NCI-H1436 treated with DMSO at 0.1 percent for 48 hours (cell line): ENCODE data around the gene HIVEP1.

Source experiments
- DNase-seq: peaks from one replicate; lab custom pipeline; 2025; lab: John Stamatoyannopoulos, UW

HIVEP1 gene

GRCh38 chr6:12012038-12012557 is at the start of gene HIVEP1:
Gene HIVEP1 (plus strand): TSS chr6:12012312. CDS start chr6:12015629, 3,317 bp downstream.
- DNase-seq, result no peak

- DNase-seq, result no peak
Measured at GRCh38 chr6:11963756-11964500, 48.2 kb upstream of the HIVEP1 start.

GRCh38 chr6:11964729-11965335 is 47.3 kb upstream of the HIVEP1 start:
- DNase-seq, result no peak

- no peak for DNase-seq
Measured at GRCh38 chr6:11965499-11965898, 46.6 kb upstream of the HIVEP1 start.

- no peak for DNase-seq
Measured at GRCh38 chr6:11968241-11968806, 43.8 kb upstream of the HIVEP1 start.

GRCh38 chr6:11969092-11969491 is 43.0 kb upstream of the HIVEP1 start:
- no peak for DNase-seq

- no peak for DNase-seq
Measured at GRCh38 chr6:11970114-11970513, 42.0 kb upstream of the HIVEP1 start.

- no peak for DNase-seq
Measured at GRCh38 chr6:11971154-11971553, 41.0 kb upstream of the HIVEP1 start.

- no peak for DNase-seq
Measured at GRCh38 chr6:11972270-11972669, 39.8 kb upstream of the HIVEP1 start.

GRCh38 chr6:11972806-11973205 is 39.3 kb upstream of the HIVEP1 start:
- DNase-seq, result no peak

GRCh38 chr6:11973238-11973637 is 38.9 kb upstream of the HIVEP1 start:
- DNase-seq, result no peak

GRCh38 chr6:11974089-11974488 is 38.0 kb upstream of the HIVEP1 start:
- DNase-seq, result no peak

- no peak for DNase-seq
Measured at GRCh38 chr6:11975353-11975977, 36.6 kb upstream of the HIVEP1 start.

GRCh38 chr6:11976489-11976888 is 35.6 kb upstream of the HIVEP1 start:
- DNase-seq, result no peak

GRCh38 chr6:11977193-11977592 is 34.9 kb upstream of the HIVEP1 start:
- DNase-seq, result no peak

GRCh38 chr6:11977738-11978137 is 34.4 kb upstream of the HIVEP1 start:
- no peak for DNase-seq

GRCh38 chr6:11978169-11978987 is 33.7 kb upstream of the HIVEP1 start:
- no peak for DNase-seq

- DNase-seq, result no peak
Measured at GRCh38 chr6:11979866-11980265, 32.2 kb upstream of the HIVEP1 start.

- no peak for DNase-seq
Measured at GRCh38 chr6:11983306-11983705, 28.8 kb upstream of the HIVEP1 start.

- DNase-seq, result no peak
Measured at GRCh38 chr6:11987386-11987785, 24.7 kb upstream of the HIVEP1 start.

GRCh38 chr6:11989386-11989785 is 22.7 kb upstream of the HIVEP1 start:
- no peak for DNase-seq

GRCh38 chr6:11992086-11992485 is 20.0 kb upstream of the HIVEP1 start:
- no peak for DNase-seq
